GM18498 (cell line): Measurements from ENCODE around the gene NR1I2.

ENCODE experiments used
- ATAC-seq: cut with Tn5 transposase; IDR thresholded peaks from one replicate; pipeline ENCODE4 v1.9.1; 2021; ENCODE audit warnings: mild to moderate bottlenecking, moderate library complexity; ENCODE audit not compliant: unreplicated experiment

NR1I2 gene

DNA sequence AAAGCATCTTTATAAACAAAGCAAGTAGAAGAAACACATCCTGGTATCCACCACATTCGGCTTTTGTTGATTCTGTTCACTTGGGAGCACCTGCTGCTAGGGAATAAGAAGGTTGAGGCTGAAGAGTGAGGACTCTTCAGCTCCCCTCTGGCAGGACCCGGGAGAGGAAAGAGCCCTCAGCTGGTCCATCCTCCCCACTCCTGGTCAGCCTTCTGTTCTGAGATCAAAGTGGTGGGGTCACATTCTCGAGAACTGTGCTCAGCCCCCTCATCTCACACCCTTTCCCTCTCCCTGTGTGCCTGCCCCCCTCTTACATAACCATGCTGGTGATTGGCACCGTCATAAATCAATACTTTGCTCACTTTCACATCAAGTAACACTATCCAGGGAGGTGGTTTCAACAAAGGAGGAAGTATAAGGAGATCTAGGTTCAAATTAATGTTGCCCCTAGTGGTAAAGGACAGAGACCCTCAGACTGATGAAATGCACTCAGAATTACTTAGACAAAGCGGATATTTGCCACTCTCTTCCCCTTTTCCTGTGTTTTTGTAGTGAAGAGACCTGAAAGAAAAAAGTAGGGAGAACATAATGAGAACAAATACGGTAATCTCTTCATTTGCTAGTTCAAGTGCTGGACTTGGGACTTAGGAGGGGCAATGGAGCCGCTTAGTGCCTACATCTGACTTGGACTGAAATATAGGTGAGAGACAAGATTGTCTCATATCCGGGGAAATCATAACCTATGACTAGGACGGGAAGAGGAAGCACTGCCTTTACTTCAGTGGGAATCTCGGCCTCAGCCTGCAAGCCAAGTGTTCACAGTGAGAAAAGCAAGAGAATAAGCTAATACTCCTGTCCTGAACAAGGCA, at the start of gene NR1I2:
NR1I2 (plus strand) TSS at position 772 of the 869 bp plus-strand sequence.
- no peak for ATAC-seq

DNA sequence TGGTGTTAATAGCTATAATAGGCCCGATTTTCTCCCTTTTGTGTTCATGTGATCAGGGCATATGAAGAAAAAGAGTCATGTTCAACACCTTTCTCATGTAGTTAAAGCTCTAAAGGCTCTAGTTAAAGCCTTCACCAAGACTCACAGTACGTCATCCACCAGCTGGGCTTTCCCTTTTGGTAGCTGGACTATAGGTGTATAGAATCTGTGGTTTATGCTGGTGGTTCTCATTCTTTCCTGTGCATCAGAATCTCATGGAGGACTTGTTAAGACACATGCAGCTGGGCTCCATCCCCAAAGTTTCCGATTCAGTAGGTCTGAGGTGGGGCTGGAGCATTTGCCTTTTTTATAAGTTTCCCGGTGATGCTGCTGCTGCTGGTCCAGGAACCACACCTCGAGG, 48.1 kb upstream of the NR1I2 start:
- no peak for ATAC-seq

DNA sequence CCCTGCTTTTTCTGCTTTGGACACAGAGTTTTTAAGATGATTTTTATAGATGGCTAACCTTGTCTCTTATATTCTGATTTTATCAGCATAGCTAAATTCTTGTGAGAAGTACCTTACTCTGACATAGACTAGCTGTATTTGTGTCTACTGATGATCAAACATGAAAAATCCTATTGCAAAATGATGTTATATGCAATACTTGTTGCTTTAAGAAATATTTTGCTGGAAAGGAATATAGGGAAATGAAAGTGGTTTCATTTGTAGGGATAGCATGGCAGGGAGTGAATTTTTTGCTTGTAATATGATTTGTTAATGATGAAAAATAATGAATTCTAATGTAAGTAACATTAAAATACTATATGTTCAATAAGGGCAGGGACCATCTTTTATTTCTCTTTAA, 43.2 kb upstream of the NR1I2 start:
- no peak for ATAC-seq

DNA sequence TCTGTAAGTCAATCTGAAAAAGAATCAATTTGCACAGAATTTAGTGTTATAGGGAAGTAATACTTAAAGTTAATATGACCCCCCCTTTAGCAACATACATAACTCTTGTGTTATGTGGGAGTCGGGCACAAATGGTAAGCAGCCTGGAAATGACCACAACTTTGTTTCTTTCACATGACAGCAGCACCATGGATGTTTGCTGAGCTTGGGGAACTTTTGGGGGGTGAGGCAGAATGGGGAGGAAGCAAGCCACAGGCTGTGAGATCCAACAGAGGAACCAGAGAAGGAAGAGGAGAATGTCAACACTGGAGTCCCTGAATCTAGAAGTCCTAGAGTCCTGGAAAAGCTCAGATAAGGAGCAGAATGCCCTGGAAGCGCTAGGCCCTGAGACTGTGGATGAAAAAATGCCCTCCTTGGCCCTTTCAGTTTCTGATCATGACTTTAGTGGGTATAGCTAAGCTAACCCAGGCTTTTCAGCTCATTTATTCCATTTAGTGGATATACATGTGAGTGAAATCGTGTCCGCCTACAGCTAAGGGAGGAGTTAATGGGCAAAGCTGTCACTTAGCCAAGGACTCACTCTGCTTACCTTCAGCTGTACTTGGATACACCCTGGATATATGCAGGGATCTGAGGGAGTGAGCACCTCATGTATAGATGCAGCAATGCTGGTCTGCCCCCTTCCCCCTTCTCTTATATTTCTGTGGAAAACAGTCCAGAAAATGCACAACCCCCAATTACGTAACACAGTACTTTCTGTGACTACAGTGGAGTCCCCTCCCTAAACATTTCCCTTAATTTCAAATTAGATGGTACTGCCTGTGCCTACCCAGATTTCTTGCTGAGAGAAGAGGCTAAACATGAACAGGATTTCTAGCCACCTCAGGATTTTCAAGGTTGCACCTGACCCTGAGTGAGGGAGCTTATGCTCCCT, 40.0 kb upstream of the NR1I2 start:
- ATAC-seq, result no peak

DNA sequence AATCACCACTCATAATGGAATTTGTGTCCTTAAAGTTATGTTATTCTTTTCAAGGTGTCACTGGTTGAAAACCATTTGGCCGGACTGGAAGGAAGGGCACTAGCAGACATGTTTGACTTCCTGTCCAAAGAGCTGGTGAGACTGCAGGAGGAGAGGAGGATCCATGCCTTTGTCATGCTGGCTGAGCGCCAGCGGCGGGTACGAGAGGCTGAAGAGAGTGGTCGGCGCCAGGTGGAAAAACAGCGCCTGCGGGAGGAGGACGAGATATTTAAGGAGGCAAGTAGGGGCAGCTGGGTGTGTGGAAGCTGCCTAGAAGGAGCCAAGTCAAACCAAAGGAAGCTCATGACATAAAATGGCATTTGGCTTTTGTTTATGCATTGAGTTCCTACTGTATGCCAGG, 38.0 kb upstream of the NR1I2 start:
- no peak for ATAC-seq

DNA sequence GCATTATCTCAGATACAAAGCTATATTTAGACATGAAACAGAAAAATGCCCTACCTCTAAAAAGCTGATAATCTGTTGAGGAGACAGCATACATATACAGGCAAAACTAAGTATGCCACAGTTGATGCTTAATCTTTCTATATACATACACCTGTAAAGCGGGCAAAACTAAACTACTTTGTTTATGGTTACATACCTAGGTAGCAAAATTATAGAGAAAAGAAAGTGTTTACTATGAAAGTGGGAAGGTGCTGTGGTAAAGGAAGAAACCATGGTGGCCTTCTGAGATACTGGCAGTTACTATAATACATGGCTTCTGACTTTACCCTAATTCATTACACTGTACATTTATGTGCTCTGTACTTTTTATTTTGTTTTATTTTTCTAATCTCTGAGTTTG, 36.0 kb upstream of the NR1I2 start:
- peak; percentile 61 for ATAC-seq

DNA sequence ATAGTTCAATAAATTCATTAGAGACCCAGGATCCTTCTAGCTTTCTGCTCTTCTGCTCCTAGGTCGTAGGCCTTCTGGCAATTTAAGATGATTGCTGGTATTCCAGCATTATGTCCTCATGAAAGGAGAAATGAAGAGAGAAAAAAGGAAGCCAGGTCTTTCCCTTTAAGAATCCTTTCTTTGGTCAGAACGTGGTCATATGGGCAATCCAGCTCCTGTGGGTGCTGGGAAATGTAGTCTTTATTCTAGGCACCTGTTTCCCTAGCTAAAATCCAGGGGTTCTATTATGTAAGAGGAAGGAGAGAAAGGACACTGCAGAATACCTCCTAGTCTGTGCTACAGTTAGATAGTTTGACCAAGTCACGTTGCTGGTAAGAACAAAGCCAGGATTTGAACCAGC, 35.5 kb upstream of the NR1I2 start:
- ATAC-seq, result no peak

DNA sequence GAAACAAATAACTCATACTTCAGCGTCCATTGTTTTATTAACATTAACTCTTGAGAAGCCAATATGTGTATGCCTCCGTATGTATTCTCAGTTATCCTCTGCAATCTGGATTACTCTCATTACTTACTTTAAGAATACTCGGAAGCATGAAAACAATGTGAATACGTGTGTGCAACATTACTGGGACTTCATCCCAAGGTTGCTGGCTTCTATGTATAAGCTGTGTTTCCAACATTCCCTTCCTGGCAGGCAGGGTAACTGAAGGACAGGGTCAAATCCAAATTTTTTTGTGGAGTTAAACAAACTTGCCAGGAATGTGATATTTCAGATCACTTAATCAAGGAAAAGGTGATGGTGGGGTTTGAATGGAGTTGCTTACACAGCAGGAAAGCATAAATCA, 34.5 kb upstream of the NR1I2 start:
- no peak for ATAC-seq

DNA sequence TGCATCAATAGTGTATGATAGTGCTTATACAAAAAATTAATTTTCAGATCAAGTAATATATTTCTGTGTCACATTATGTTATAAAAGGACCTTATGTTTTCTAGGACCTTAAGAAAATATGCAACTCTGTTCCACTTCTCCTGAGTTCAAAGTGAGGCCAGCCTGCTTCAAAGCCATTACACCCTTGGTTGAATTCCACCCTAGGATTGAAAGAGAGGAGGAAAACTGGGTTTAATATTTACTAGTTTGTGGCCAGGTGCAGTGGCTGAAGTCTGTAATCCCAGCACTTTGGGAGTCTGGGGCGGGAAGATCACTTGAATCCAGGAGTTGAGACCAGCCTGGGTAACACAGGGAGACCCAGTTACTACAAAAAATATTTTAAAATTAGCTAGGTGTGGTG, 32.9 kb upstream of the NR1I2 start:
- no peak for ATAC-seq

DNA sequence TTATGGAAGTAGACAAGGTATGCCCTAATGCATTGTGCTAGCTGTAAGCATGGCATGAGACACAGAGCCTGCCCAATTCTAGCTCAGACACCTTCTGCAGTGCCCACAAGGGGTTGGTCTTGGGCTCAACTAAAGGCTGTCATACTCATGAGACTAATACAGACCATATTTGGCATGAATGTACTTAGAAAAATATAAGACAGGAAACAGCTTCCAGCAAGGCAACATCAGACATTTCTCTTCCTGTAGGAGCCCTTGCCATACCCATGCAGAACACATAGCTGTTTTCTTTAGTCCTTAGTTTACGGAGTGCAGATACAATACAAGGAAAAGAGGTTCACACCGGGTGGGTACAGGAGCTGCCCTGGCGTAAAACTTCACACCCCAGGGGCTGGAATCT, 30.5 kb upstream of the NR1I2 start:
- ATAC-seq, result no peak

DNA sequence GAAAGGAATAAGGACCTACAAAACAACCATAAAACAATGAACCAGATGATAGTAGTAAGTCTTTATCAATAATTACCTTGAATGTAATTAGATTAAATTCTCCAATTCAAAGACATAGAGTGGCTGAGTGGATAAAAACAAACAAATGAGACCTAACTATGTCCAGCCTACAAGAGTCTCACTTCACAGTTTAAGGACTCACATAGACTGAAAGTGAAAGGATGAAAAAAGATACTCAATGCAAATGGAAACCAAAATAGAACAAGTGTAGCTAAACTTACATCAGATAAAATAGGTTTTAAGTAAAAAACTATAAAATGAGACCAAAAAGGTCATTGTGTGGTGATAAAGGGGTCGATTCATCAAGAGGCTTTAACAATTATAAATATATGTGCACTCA, 21.9 kb upstream of the NR1I2 start:
- peak; percentile 77 for ATAC-seq

DNA sequence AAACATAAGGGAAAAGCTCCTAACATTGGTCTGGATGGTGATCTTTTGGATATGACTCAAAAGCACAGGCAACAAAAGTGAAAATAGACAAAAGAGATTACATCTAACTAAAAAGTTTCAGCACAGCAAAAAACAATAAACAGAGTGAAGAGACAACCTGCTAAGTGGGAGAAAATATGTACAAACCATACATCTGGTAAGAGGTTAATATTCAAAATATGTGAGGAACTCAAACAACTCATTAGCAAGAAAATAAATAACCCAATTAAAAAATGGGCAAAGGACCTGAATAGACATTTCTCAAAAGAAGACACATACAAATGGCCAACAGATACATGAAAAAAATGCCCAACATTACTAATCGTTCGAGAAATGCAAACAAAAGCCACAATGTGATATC, 19.0 kb upstream of the NR1I2 start:
- no peak for ATAC-seq

DNA sequence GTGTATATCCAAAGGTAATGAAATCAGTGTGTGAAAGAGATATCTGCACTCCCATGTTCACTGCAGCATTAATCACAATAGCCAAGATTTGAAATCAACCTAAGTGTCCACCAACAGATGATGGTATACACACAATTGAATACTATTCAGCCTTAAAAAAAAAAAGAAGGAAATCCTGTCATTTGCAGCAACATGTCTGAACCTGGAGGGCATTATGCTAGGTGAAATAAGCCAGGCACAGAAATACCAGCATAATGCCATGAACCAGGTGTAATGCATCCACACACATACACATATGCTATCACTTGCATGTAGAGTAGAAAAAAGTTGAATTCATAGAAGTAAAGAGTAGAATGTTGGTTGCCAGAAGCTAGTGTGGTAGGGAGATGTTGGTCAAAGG, 18.4 kb upstream of the NR1I2 start:
- no peak for ATAC-seq

DNA sequence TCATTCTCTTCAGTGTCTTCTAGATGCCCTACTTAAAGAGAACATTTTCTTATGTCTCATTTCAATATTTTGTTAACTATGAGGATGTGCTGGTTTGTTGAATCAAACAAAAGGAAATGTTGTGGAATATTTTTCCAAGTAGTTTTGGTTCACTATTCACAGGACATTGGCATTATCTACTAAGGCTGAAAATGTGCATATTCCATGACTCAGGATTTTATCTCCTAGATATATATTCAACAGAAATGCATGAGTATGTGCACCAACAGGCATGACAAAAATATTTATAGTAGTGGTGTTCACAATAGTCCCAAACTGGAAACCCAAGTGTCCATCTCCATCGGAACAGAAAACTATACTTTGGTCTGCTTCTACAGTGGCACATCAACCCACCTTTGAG, 16.7 kb upstream of the NR1I2 start:
- no peak for ATAC-seq

DNA sequence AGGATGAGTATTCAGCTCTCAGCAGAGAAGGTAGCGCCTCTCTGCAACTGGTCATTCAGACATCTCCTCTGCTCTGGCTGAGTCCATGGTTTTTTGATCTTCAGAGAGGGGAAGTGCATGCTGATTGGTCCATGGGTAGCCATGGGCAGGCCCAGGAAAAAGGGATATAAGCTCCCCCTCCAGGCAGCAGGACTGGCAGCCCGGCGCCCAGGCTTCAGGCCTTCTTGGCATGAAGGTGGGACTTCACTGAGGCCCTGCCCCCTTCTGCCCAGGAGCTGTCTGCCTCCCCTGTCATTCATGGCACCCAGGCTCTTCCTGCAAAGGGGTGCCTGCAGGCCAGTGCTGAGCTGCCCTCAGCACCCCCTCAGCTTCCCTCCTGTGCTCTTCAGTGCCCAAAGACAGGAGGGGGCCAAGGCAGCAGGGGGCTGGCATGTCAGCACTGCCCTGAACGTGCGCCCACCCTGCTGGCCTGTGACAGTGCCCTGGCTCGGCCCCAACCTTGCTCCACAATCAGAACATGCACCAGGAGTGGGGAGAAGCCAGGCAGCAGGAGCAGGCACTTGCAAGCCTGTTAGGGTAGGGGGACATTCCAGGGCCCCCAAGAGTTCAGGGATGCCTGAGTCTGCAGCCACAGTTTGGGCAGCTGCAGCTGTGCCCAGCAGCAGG, 13.8 kb upstream of the NR1I2 start:
- no peak for ATAC-seq

DNA sequence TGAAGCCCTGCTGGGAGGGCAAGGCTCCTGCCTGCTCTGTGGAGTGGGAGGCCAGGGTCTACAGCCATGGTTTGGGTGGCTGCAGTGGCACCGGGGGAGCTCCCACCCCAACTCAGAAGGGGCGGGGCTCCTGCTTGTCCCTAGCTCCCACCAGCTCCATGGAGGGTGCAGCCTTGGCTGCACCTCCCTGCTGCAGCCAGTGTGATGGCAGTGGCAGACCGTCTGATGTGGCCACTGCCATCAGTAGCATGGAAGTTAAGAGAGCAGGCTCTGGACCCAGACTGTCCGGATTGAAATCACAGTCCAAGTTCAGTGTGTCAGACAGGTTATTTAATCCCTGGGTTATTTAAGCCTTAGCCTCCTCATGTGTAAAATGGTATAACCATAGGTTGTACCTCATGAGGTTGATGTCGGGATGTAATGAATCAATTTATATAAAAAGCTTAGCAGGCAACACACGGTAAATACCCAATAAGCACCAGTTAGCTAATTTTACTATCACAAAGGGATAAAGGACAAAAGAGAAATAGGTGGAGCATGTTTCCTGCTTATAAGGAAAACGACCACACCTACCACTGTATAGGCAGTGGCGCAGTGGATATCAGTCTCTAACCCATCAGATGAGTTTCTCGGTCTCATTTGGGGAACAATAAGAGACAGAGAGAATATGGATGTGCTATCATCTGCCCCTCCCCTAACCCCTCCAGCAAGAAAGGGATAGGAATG, 13.1 kb upstream of the NR1I2 start:
- ATAC-seq, result no peak

DNA sequence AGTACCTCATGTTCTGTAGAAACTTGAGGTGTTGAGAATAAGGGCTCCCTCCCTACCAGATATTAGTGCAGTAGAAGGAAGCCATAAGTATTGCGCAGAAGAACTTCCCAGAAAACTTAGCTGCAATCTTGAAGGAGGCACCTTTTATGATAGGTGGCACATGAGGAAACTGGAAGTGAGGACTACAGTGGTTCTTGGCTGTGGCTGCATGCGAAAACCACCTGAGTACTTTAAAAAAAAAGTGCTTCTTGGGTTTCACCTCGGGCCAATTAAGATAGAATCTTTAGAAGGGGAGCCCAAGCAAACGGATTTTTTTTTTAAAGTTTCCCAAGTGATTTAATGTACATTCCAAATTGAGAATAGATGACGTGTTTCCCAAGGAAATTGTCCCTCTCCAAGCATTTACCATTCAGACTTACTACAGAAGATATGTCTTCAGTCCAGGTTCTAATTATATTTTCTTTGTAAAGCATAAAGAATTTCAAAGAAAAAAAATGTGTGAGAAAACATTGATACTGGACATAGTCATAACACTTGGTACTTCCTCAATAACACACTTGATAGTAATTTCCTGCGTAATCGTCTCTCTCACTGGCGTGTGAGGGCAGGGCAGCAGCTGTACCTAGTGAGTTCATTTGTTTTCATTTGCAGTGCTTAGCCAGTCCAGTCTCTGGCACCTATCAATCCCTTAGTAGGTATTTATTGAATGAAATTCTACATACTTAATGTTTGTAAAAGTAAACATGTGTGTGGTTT, 12.3 kb upstream of the NR1I2 start:
- no peak for ATAC-seq

DNA sequence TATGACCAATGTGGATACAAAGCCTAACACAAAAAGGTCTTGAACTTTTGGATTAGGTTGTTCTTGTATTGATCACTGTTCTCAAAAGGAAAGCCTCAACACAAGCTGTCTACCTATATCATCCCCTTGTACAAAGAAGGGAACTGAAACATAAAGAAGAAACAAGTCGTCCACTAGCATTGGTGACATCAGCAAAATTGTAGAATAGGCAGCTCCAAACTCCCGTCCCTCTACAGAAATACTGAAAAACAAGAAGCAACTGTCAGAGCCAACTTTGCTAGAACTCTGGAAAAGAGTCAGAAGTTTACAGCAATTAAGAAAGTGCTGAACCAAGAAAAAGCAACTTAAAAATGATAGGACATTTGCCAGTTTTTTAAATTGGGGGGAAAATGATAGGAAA, 7.5 kb upstream of the NR1I2 start:
- ATAC-seq, result peak; percentile 73

DNA sequence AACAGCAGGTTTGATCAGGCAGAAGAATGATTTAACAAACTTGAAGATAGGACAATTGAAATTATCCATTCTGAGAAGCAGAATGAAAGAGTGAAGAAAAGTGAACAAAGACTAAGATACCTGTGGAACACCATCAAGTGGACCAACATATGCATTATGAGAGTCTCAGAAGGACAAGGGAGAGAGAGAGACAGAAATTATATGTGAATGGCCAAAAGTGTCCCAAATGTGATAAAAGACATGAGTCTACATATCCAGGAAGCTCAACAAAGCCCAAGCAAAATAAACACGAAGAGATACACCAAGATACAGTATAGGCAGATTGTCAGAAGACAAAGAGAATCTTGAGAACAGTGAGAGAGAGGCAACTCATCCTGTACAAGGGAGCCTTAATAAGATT, 5.6 kb upstream of the NR1I2 start:
- ATAC-seq, result no peak

DNA sequence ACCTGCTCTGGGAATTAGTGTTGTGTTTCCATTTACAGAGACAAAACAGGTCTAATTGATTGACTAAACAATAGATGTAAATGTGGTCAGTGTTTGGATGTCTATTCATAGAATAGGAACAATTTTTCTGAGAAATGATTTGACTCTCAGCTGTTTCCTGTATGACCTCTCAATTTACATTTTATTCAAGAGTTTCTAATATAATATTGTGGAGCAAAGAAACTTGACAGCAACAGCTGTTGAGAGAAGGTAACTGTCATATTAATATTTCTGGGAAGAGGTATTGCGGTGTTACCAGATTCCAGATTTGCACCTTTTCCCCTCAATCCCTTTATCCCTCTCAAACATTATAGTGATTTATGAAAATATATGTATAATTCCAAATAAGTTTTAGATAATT, 3.7 kb upstream of the NR1I2 start:
- ATAC-seq, result no peak
